ENCODE measurements around the gene TP53INP2. TPM values are rescaled to one million over a fixed set of nuclear protein-coding genes. Genes with fewer than 3 reads are reported as not detected.
A peak's percentile ranks its signal among the peaks of the same experiment; 100 is the strongest.

TP53INP2 gene
- total RNA-seq, 1 donor from 2014 or later = 22.7 TPM

DNA sequence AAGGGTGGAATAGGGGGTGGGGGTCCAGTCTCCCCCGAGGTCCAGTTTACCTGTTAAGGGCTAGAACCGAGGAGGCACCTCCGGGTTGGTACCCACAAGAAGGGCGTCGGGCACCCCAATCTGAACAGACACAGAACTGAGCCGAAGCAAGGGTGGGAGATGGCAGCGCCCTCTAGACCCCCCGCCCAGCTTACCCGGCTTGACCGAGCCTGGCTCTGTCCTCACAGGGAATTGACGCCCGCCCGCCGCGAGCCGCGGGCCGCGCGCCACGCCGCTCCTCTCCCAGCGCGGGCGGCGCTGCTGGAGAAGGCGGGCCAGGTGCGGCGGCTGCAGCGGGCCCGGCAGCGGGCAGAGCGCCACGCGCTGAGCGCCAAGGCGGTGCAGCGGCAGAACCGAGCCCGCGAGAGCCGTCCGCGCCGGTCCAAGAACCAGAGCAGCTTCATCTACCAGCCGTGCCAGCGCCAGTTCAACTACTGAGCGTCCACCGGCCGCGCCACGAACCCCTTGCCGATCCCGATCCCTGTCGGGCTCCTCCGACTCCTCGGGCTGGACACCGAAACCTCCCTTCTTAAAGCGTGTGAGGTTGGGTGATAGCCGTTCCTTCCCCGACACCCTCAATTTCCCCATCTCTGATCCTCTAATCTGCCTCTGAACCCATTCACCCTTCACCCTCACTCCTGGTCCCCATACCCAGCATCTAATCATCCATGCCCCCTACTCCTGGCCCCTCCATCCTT lies 5.9 kb downstream of the TP53INP2 start:
- peak overlapping the region; percentile 74 for H3K4me3 Mint-ChIP-seq (ENCODE audit: unreplicated experiment)
- H3K9ac ChIP-seq (ENCODE audit: low read length) = peak overlapping the region; percentile 83
- no peaks in the 10 kb centered on the region for H3K9me3 Mint-ChIP-seq (ENCODE audit: unreplicated experiment)
- H3K4me2 ChIP-seq (ENCODE audit: low read length) = peak overlapping the region; percentile 89
- H3K27ac Mint-ChIP-seq (ENCODE audit: unreplicated experiment) = peak overlapping the region; percentile 80
- TF ChIP-seq EZH2 (IDR thresholded peaks at IDR 0.05; ENCODE audit: insufficient read depth, low read length) = no peak
- TF ChIP-seq, protein P1, sequence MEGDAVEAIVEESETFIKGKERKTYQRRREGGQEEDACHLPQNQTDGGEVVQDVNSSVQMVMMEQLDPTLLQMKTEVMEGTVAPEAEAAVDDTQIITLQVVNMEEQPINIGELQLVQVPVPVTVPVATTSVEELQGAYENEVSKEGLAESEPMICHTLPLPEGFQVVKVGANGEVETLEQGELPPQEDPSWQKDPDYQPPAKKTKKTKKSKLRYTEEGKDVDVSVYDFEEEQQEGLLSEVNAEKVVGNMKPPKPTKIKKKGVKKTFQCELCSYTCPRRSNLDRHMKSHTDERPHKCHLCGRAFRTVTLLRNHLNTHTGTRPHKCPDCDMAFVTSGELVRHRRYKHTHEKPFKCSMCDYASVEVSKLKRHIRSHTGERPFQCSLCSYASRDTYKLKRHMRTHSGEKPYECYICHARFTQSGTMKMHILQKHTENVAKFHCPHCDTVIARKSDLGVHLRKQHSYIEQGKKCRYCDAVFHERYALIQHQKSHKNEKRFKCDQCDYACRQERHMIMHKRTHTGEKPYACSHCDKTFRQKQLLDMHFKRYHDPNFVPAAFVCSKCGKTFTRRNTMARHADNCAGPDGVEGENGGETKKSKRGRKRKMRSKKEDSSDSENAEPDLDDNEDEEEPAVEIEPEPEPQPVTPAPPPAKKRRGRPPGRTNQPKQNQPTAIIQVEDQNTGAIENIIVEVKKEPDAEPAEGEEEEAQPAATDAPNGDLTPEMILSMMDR (IDR thresholded peaks at IDR 0.05; ENCODE audit: insufficient read depth, low read depth, low read length) = no peak
- peaks cover 29% of the 10 kb centered on the region for H3K4me1 Mint-ChIP-seq (ENCODE audit: low read depth, unreplicated experiment)
- H3K27me3 Mint-ChIP-seq (ENCODE audit: low read depth, unreplicated experiment) = peaks cover 6% of the 10 kb centered on the region
- FAIRE-seq (no peak), DNase-seq (ENCODE audit: low read depth) (peak; percentile 47)
- peaks cover 5% of the 10 kb centered on the region for H3K36me3 Mint-ChIP-seq (ENCODE audit: low read depth, unreplicated experiment)
- no peaks in the 10 kb centered on the region for H3K79me2 ChIP-seq (ENCODE audit: insufficient read depth, low read length)
- peaks cover 58% of the 10 kb centered on the region for H4K20me1 ChIP-seq (ENCODE audit: insufficient read depth, low read length)
- H2AFZ ChIP-seq (ENCODE audit: low read depth, low read length) = peak overlapping the region; percentile 83
- no peaks in the 10 kb centered on the region for H3K9me3 ChIP-seq (ENCODE audit: insufficient read depth, low read depth, low read length)
- peak overlapping the region; percentile 56 for H3K4me3 ChIP-seq (ENCODE audit: insufficient read depth, low read depth, low read length)
- H3K4me1 ChIP-seq (ENCODE audit: insufficient read depth, low read length) = peaks cover 30% of the 10 kb centered on the region
- no peaks in the 10 kb centered on the region for H3K27me3 ChIP-seq (ENCODE audit: insufficient read depth, low read length)
- peak overlapping the region; percentile 74 for H3K27ac ChIP-seq (ENCODE audit: low read depth, low read length)
- peaks cover 2% of the 10 kb centered on the region for H3K36me3 ChIP-seq (ENCODE audit: insufficient read depth, low read length)

DNA sequence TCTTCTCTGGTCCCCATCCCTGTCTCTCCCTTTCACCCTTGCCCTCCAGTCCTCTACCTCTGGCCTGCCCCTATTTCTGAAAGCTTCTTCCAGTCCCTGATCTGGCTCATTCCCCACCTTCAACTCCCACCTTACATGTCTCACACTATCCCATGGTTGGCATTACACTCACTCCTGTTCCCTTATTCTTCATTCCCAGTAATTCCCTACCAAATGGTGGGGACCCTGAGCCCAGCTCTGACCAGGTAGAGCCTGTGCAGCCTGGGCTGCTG lies 6.4 kb downstream of the TP53INP2 start:
- H3K4me3 ChIP-seq (ENCODE audit: insufficient read depth, low read depth, low read length) = no peak overlapping the region
- Mint-ChIP-seq H3K4me1 (ENCODE audit: low read depth, unreplicated experiment) (peaks cover 30% of the 10 kb centered on the region), H3K9me3 (ENCODE audit: unreplicated experiment) (no peaks in the 10 kb centered on the region), H3K27me3 (ENCODE audit: low read depth, unreplicated experiment) (peaks cover 6% of the 10 kb centered on the region), H3K36me3 (ENCODE audit: low read depth, unreplicated experiment) (peaks cover 8% of the 10 kb centered on the region), H3K27ac (ENCODE audit: unreplicated experiment) (no peak overlapping the region), H3K4me3 (ENCODE audit: unreplicated experiment) (peak overlapping the region; percentile 67)
- FAIRE-seq (no peak), DNase-seq (ENCODE audit: low read depth) (no peak)
- H3K4me1 ChIP-seq (ENCODE audit: insufficient read depth, low read length) = peaks cover 28% of the 10 kb centered on the region
- H3K27ac ChIP-seq (ENCODE audit: low read depth, low read length) = no peak overlapping the region
- H3K9ac ChIP-seq (ENCODE audit: low read length) = peak overlapping the region; percentile 83
- H3K4me2 ChIP-seq (ENCODE audit: low read length) = peak overlapping the region; percentile 89
- peaks cover 2% of the 10 kb centered on the region for H3K36me3 ChIP-seq (ENCODE audit: insufficient read depth, low read length)
- H2AFZ ChIP-seq (ENCODE audit: low read depth, low read length) = no peak overlapping the region
- peaks cover 58% of the 10 kb centered on the region for H4K20me1 ChIP-seq (ENCODE audit: insufficient read depth, low read length)
- no peaks in the 10 kb centered on the region for H3K9me3 ChIP-seq (ENCODE audit: insufficient read depth, low read depth, low read length)
- TF ChIP-seq, protein P1 (IDR thresholded peaks at IDR 0.05; ENCODE audit: insufficient read depth, low read depth, low read length) = no peak
- TF ChIP-seq EZH2 (IDR thresholded peaks at IDR 0.05; ENCODE audit: insufficient read depth, low read length) = no peak
- no peaks in the 10 kb centered on the region for H3K79me2 ChIP-seq (ENCODE audit: insufficient read depth, low read length)
- no peaks in the 10 kb centered on the region for H3K27me3 ChIP-seq (ENCODE audit: insufficient read depth, low read length)

DNA sequence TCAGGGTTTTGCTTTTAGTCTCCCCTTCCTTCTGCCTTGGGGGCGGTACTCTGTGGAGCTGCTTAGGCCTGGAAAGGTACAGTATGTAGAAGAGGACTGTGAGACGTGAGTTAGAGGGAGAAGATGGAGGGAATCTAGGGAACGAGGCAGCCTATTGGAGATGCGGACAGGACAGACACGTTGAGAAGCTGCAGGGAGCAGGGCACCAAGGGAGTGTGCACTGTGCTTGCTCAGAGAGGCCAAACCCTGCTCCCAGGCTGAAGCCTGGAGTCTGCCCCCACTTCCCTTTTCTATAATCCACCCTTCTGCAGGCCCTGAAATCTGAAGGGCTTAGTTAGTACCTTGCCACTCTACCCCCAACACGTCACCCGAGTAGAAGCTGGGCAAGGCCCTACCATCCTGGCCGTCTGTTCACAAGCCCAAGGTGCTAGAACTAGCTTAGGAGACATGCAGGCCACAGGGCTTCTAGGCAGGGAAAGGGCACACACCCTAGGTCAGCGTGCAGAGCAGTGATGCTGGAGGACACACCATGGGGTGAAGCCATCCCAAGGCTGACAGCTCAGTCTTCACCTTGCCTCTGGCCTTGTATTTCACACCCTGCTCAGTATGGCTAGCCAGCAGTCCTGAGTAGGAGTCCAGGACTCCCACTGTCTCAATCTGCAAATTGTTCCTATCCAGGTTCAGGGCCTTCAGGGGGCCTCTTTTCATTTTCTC lies 6.9 kb downstream of the TP53INP2 start:
- Histone ChIP-seq H3K4me2 (ENCODE audit: low read length) (peak overlapping the region; percentile 89), H3K9ac (ENCODE audit: low read length) (peak overlapping the region; percentile 83)

More for the DNA sequence above, 6.9 kb downstream of the TP53INP2 start:
- peaks cover 28% of the 10 kb centered on the region for H3K4me1 Mint-ChIP-seq (ENCODE audit: low read depth, unreplicated experiment)
- no peak overlapping the region for H3K27ac ChIP-seq (ENCODE audit: low read depth, low read length)
- no peaks in the 10 kb centered on the region for H3K79me2 ChIP-seq (ENCODE audit: insufficient read depth, low read length)
- H3K36me3 Mint-ChIP-seq (ENCODE audit: low read depth, unreplicated experiment) = peaks cover 8% of the 10 kb centered on the region
- peaks cover 25% of the 10 kb centered on the region for H3K4me1 ChIP-seq (ENCODE audit: insufficient read depth, low read length)
- no peaks in the 10 kb centered on the region for H3K9me3 Mint-ChIP-seq (ENCODE audit: unreplicated experiment)
- H3K4me3 ChIP-seq (ENCODE audit: insufficient read depth, low read depth, low read length) = no peak overlapping the region
- H3K27me3 ChIP-seq (ENCODE audit: insufficient read depth, low read length) = no peaks in the 10 kb centered on the region
- H3K36me3 ChIP-seq (ENCODE audit: insufficient read depth, low read length) = peaks cover 2% of the 10 kb centered on the region
- H3K9me3 ChIP-seq (ENCODE audit: insufficient read depth, low read depth, low read length) = no peaks in the 10 kb centered on the region
- DNase-seq (ENCODE audit: low read depth) (no peak), FAIRE-seq (no peak)
- TF ChIP-seq, protein P1 (IDR thresholded peaks at IDR 0.05; ENCODE audit: insufficient read depth, low read depth, low read length) = no peak
- no peak for TF ChIP-seq EZH2 (IDR thresholded peaks at IDR 0.05; ENCODE audit: insufficient read depth, low read length)
- H3K27me3 Mint-ChIP-seq (ENCODE audit: low read depth, unreplicated experiment) = peaks cover 6% of the 10 kb centered on the region
- H3K4me3 Mint-ChIP-seq (ENCODE audit: unreplicated experiment) = peak overlapping the region; percentile 67
- peaks cover 53% of the 10 kb centered on the region for H4K20me1 ChIP-seq (ENCODE audit: insufficient read depth, low read length)
- H3K27ac Mint-ChIP-seq (ENCODE audit: unreplicated experiment) = no peak overlapping the region
- no peak overlapping the region for H2AFZ ChIP-seq (ENCODE audit: low read depth, low read length)

Measured in astrocyte (in vitro differentiated cells and primary cell).